ENCODE measurements around the gene SIRT2. TPM values are rescaled to one million over a fixed set of nuclear protein-coding genes. Genes with fewer than 3 reads are reported as not detected.

SIRT2 gene
- total RNA-seq, 5 donors from 2014 or later (not counting 1 experiment from before 2014, with no cell fraction given), result 50.7 to 67.6 (median 55.6) TPM

DNA sequence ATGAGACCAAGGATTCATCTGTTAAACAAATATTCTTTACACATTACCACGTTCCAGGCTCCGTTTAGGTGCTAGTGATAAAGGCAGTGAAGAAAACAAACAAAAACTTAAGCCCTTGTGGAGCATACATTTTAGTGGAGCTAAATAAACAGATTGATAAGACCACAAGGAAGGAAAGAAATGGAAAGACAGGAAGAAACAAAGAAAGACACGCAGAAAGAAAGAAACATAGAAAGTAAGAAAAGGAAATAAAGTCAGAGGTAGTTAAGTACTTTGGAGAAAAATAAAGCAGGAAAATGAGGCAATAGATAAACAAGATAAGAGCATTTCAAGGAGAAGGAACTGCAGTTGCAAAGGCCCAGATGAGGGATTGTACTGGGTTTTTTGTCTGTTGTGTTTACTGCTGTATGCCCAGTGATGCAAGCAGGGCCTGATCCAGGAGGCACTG is 1.3 kb upstream of the SIRT2 start:
- peak overlapping the region in 1 of 2 donors; percentile 58 for H3K27ac Mint-ChIP-seq
- WGBS (ENCODE audit: insufficient coverage), result 17% methylated on average over 1 of the region's 3 CpGs
- no peaks in the 10 kb centered on the region for H3K27me3 ChIP-seq (replicated peaks in 1 of 2; ENCODE audit: control insufficient read depth in 2 of 2, extremely low read depth in 1 of 2, insufficient read depth in 2 of 2, low read length in 1 of 2)
- DNase-seq (no peak), ATAC-seq (replicated peaks in 1 of 4) (no peak)
- H3K4me3 ChIP-seq (ENCODE audit: control insufficient read depth in 1 of 2, extremely low read depth in 1 of 2, low read length in 1 of 2), result peak overlapping the region; percentile 5 to 83
- H3K27ac ChIP-seq (ENCODE audit: low read length), result peak overlapping the region; percentile 92
- H3K4me1 Mint-ChIP-seq, result peaks cover 46 to 50% (median 49%) of the 10 kb centered on the region in 3 donors
- H3K4me3 Mint-ChIP-seq, result peak overlapping the region; percentile 86 to 100 (median 93)
- CTCF ChIA-PET, result interaction anchor here (0.6 to 1.9 kb wide), 6 partner anchors 14 to 312 kb away, joined by 3 to 23 read pairs (median 6); partner anchors contain the start of genes ECH1 (in 1 of the 2), MRPS12 (in 1 of the 2) and SARS2 (in 1 of the 2)
- POLR2A ChIA-PET, result interaction anchor here (0.6 to 2.5 kb wide), 5 partner anchors 11 to 188 kb away, joined by 4 to 11 read pairs (median 7); partner anchors contain the start of genes MRPS12 (in 1 of the 2) and SARS2 (in 1 of the 2)
- peaks cover 9 to 28% of the 10 kb centered on the region in 2 experiments for H3K4me1 ChIP-seq (ENCODE audit: control insufficient read depth in 1 of 2, extremely low read depth in 1 of 2, insufficient read depth in 2 of 2, low read length in 2 of 2)
- H3K9me3 Mint-ChIP-seq, result no peaks in the 10 kb centered on the region
- peaks cover 3 to 15% of the 10 kb centered on the region in 2 donors for H3K36me3 ChIP-seq (ENCODE audit: control insufficient read depth in 2 of 2, extremely low read depth in 1 of 2, insufficient read depth in 1 of 2, low read length in 1 of 2)
- H3K9me3 ChIP-seq, result no peaks in the 10 kb centered on the region
- H3K36me3 Mint-ChIP-seq, result peaks cover 14% of the 10 kb centered on the region
- H3K27me3 Mint-ChIP-seq, result no peaks in the 10 kb centered on the region

GRCh38 chr19:38900202-38900629 is 798 bp upstream of the SIRT2 start:
- DNase-seq (no peak), ATAC-seq (replicated peaks in 1 of 4) (no peak)
- H3K27ac Mint-ChIP-seq, result peak overlapping the region; percentile 91 to 94
- peaks cover 3 to 10% of the 10 kb centered on the region in 2 donors for H3K36me3 ChIP-seq (ENCODE audit: control insufficient read depth in 2 of 2, extremely low read depth in 1 of 2, insufficient read depth in 1 of 2, low read length in 1 of 2)
- H3K27me3 Mint-ChIP-seq, result no peaks in the 10 kb centered on the region
- H3K4me3 Mint-ChIP-seq, result peak overlapping the region; percentile 86 to 100 (median 93)
- CTCF ChIA-PET, result interaction anchor here (0.6 to 1.9 kb wide), 7 partner anchors 14 to 497 kb away, joined by 3 to 23 read pairs (median 7); partner anchors contain the start of genes ECH1 (in 1 of the 2), FAM98C (in 1 of the 2), MRPS12 (in 1 of the 2) and SARS2 (in 1 of the 2)
- peaks cover 49 to 50% (median 50%) of the 10 kb centered on the region in 3 donors for H3K4me1 Mint-ChIP-seq
- no peaks in the 10 kb centered on the region for H3K9me3 Mint-ChIP-seq
- H3K36me3 Mint-ChIP-seq, result peaks cover 11% of the 10 kb centered on the region
- 2% methylated on average over 6 of the region's 8 CpGs for WGBS (ENCODE audit: insufficient coverage)
- H3K27ac ChIP-seq (ENCODE audit: low read length), result peak overlapping the region; percentile 92
- no peaks in the 10 kb centered on the region for H3K9me3 ChIP-seq
- peaks cover 9 to 28% of the 10 kb centered on the region in 2 experiments for H3K4me1 ChIP-seq (ENCODE audit: control insufficient read depth in 1 of 2, extremely low read depth in 1 of 2, insufficient read depth in 2 of 2, low read length in 2 of 2)
- POLR2A ChIA-PET, result interaction anchor here (0.5 to 2.5 kb wide), 7 partner anchors 11 to 361 kb away, joined by 3 to 11 read pairs (median 7); partner anchors contain the start of genes MRPS12 (in 1 of the 2), RINL (in 1 of the 2) and SARS2 (in 1 of the 2)
- H3K4me3 ChIP-seq (ENCODE audit: control insufficient read depth in 1 of 2, extremely low read depth in 1 of 2, low read length in 1 of 2), result peak overlapping the region; percentile 74 to 83
- no peaks in the 10 kb centered on the region for H3K27me3 ChIP-seq (replicated peaks in 1 of 2; ENCODE audit: control insufficient read depth in 2 of 2, extremely low read depth in 1 of 2, insufficient read depth in 2 of 2, low read length in 1 of 2)

DNA sequence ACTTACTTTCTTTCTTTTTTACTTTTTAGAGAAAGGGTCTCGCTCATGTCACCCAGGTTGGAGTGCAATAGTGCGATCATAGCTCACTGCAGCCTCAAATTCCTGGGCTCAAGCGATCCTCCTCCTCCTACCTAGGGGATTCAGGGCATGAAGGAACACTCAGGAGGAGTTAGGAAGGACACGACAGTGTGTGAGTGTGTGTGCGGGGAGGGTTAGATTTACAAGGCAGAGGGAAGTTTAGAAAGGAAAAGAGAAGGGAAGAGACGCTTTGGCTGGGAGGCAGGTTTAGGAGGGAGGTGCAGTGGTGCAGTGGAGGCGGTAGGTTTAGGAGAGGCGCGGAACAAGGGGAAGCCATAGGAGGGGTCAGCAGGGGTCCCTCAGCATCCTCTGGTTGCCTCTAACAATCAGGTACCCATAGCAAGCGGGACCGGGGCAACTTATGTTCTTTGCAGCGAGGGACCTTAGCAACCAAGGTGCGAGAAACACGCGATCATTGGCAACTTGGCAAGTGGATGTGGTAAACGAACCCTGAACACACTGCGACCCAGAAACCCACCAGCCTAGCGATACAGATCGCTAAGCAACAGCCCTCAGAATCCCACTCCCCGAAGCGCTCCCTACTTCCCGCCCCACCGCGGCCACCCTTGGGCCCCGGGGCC is 501 bp downstream of the SIRT2 start:
- WGBS (ENCODE audit: insufficient coverage), result 2% methylated on average over 20 of the region's 25 CpGs
- POLR2A ChIA-PET, result interaction anchor here in 1 of 2 donors (0.7 kb wide), 1 partner anchor 25 kb away, joined by 3 read pairs; no protein-coding TSS in a partner anchor
- CTCF ChIA-PET, result no interaction called here

DNA sequence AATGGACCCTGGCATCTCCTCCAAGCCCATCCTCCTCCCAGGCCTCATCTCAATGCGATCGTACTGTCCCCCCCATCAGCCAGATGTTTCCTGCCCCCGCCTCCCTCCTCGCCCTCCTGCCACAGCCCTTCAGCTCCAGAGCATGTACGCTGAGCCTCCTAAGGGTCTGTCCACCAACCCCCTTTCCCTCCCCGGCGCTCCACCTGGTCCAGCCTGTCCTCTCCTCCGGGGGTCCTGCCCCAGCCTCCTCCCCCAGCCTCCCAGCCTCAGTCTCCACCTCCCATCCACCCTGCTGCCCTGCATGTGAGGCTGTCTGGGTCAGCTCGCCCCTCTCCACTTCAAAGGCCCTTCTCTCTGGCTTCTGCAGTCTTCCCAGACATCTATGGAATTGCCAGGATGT is 4.5 kb downstream of the SIRT2 start:
- Histone ChIP-seq H3K4me3 (ENCODE audit: control insufficient read depth in 1 of 2, extremely low read depth in 1 of 2, low read length in 1 of 2) (no peak overlapping the region), H3K36me3 (ENCODE audit: control insufficient read depth in 2 of 2, extremely low read depth in 1 of 2, insufficient read depth in 1 of 2, low read length in 1 of 2) (peaks cover 0 to 8% of the 10 kb centered on the region in 2 donors), H3K9me3 (no peaks in the 10 kb centered on the region), H3K27me3 (replicated peaks in 1 of 2; ENCODE audit: control insufficient read depth in 2 of 2, extremely low read depth in 1 of 2, insufficient read depth in 2 of 2, low read length in 1 of 2) (no peaks in the 10 kb centered on the region), H3K27ac (ENCODE audit: low read length) (no peak overlapping the region), H3K4me1 (ENCODE audit: control insufficient read depth in 1 of 2, extremely low read depth in 1 of 2, insufficient read depth in 2 of 2, low read length in 2 of 2) (peaks cover 3 to 19% of the 10 kb centered on the region in 2 experiments)
- no peak for DNase-seq
- ATAC-seq (replicated peaks in 1 of 4), result no peak
- no peaks in the 10 kb centered on the region for H3K27me3 Mint-ChIP-seq
- peaks cover 24 to 34% (median 24%) of the 10 kb centered on the region in 3 donors for H3K4me1 Mint-ChIP-seq
- CTCF ChIA-PET, result no interaction called here
- H3K36me3 Mint-ChIP-seq, result peaks cover 6% of the 10 kb centered on the region
- 74% methylated on average over 8 of the region's 9 CpGs for WGBS (ENCODE audit: insufficient coverage)
- no peak overlapping the region for H3K4me3 Mint-ChIP-seq
- no peaks in the 10 kb centered on the region for H3K9me3 Mint-ChIP-seq
- H3K27ac Mint-ChIP-seq, result no peak overlapping the region
- POLR2A ChIA-PET, result interaction anchor here in 1 of 2 donors (0.7 kb wide), 1 partner anchor 19 kb away, joined by 5 read pairs; no protein-coding TSS in a partner anchor

More for the DNA sequence above, 501 bp downstream of the SIRT2 start:
- Mint-ChIP-seq H3K4me3 (peak overlapping the region; percentile 86 to 100 (median 93)), H3K36me3 (peaks cover 7% of the 10 kb centered on the region), H3K27ac (peak overlapping the region; percentile 88 to 94), H3K4me1 (peaks cover 44 to 54% (median 46%) of the 10 kb centered on the region in 3 donors), H3K27me3 (no peaks in the 10 kb centered on the region), H3K9me3 (no peaks in the 10 kb centered on the region)
- DNase-seq (peak in 9 of 35 experiments; percentile 61 to 80 (median 69)), ATAC-seq (replicated peaks in 1 of 4) (peak in 1 of 4 experiments; percentile 0)
- H3K4me3 ChIP-seq (ENCODE audit: control insufficient read depth in 1 of 2, extremely low read depth in 1 of 2, low read length in 1 of 2), result peak overlapping the region; percentile 80 to 83
- H3K27me3 ChIP-seq (replicated peaks in 1 of 2; ENCODE audit: control insufficient read depth in 2 of 2, extremely low read depth in 1 of 2, insufficient read depth in 2 of 2, low read length in 1 of 2), result no peaks in the 10 kb centered on the region
- no peaks in the 10 kb centered on the region for H3K36me3 ChIP-seq (ENCODE audit: control insufficient read depth in 2 of 2, extremely low read depth in 1 of 2, insufficient read depth in 1 of 2, low read length in 1 of 2)
- no peaks in the 10 kb centered on the region for H3K9me3 ChIP-seq
- peaks cover 9 to 28% of the 10 kb centered on the region in 2 experiments for H3K4me1 ChIP-seq (ENCODE audit: control insufficient read depth in 1 of 2, extremely low read depth in 1 of 2, insufficient read depth in 2 of 2, low read length in 2 of 2)
- peak overlapping the region; percentile 92 for H3K27ac ChIP-seq (ENCODE audit: low read length)

DNA sequence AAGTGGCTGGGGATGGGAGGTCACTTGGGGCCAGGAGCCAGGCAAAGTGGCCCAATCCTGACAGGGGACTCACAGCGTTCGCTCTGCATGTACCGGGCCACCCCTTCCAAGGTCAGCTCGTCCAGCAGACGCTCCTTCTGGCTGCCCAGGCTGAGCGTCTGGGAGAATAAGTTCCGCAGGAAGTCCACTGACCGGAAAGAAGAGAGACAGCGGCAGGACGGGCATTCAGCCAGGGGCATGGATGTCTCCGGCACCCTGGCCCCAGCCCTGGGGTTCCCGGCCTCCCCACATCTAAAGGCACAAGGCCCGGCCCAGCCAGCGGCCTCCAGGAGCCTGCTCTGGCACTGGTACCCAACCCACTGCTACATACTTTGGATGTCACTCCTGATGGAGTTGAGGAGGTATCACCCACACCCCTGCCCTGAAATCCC is 6.1 kb downstream of the SIRT2 start:
- peaks cover 0 to 11% of the 10 kb centered on the region in 2 experiments for H3K4me1 ChIP-seq (ENCODE audit: control insufficient read depth in 1 of 2, extremely low read depth in 1 of 2, insufficient read depth in 2 of 2, low read length in 2 of 2)
- no peak for ATAC-seq (replicated peaks in 1 of 4)
- H3K36me3 ChIP-seq (ENCODE audit: control insufficient read depth in 2 of 2, extremely low read depth in 1 of 2, insufficient read depth in 1 of 2, low read length in 1 of 2), result peaks cover 13 to 23% of the 10 kb centered on the region in 2 donors
- Mint-ChIP-seq H3K36me3 (peaks cover 10% of the 10 kb centered on the region), H3K4me3 (no peak overlapping the region), H3K27ac (no peak overlapping the region), H3K27me3 (no peaks in the 10 kb centered on the region), H3K9me3 (no peaks in the 10 kb centered on the region), H3K4me1 (peaks cover 15 to 22% (median 15%) of the 10 kb centered on the region in 3 donors)
- POLR2A ChIA-PET, result no interaction called here
- CTCF ChIA-PET, result no interaction called here
- H3K4me3 ChIP-seq (ENCODE audit: control insufficient read depth in 1 of 2, extremely low read depth in 1 of 2, low read length in 1 of 2), result no peak overlapping the region
- H3K27me3 ChIP-seq (replicated peaks in 1 of 2; ENCODE audit: control insufficient read depth in 2 of 2, extremely low read depth in 1 of 2, insufficient read depth in 2 of 2, low read length in 1 of 2), result no peaks in the 10 kb centered on the region
- H3K9me3 ChIP-seq, result no peaks in the 10 kb centered on the region
- 96% methylated on average over 8 of the region's 14 CpGs for WGBS (ENCODE audit: insufficient coverage)
- DNase-seq, result no peak
- H3K27ac ChIP-seq (ENCODE audit: low read length), result no peak overlapping the region

DNA sequence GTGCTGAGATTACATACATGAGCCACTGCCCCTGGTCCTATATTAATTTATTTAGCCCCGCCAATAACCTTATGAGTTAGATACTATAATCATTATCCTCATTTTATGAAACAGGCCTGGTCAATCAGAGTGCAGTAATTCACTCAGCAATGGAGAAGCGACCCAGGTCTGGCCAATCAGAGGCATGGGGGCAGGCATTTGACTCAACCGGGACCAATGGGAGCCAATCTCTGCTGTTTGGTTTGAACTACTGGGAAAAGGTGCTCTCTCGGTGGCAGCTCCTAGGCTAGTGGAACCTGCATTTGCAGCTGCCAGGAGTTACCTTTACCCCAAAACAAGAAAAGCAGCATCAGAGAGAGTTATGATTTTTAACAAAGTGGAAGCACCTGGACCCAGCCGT is 6.6 kb downstream of the SIRT2 start:
- ATAC-seq (replicated peaks in 1 of 4), result no peak
- H3K27ac Mint-ChIP-seq, result no peak overlapping the region

More for the DNA sequence above, 6.6 kb downstream of the SIRT2 start:
- H3K4me3 ChIP-seq (ENCODE audit: control insufficient read depth in 1 of 2, extremely low read depth in 1 of 2, low read length in 1 of 2), result no peak overlapping the region
- H3K27me3 Mint-ChIP-seq, result no peaks in the 10 kb centered on the region
- CTCF ChIA-PET, result no interaction called here
- peaks cover 9 to 17% (median 13%) of the 10 kb centered on the region in 3 donors for H3K4me1 Mint-ChIP-seq
- no peak overlapping the region for H3K4me3 Mint-ChIP-seq
- H3K9me3 Mint-ChIP-seq, result no peaks in the 10 kb centered on the region
- H3K27ac ChIP-seq (ENCODE audit: low read length), result no peak overlapping the region
- H3K27me3 ChIP-seq (replicated peaks in 1 of 2; ENCODE audit: control insufficient read depth in 2 of 2, extremely low read depth in 1 of 2, insufficient read depth in 2 of 2, low read length in 1 of 2), result no peaks in the 10 kb centered on the region
- peaks cover 13 to 26% of the 10 kb centered on the region in 2 donors for H3K36me3 ChIP-seq (ENCODE audit: control insufficient read depth in 2 of 2, extremely low read depth in 1 of 2, insufficient read depth in 1 of 2, low read length in 1 of 2)
- no peaks in the 10 kb centered on the region for H3K9me3 ChIP-seq
- peaks cover 10% of the 10 kb centered on the region for H3K36me3 Mint-ChIP-seq
- H3K4me1 ChIP-seq (ENCODE audit: control insufficient read depth in 1 of 2, extremely low read depth in 1 of 2, insufficient read depth in 2 of 2, low read length in 2 of 2), result peaks cover 0 to 6% of the 10 kb centered on the region in 2 experiments
- WGBS (ENCODE audit: insufficient coverage), result 100% methylated on average over 2 of the region's 5 CpGs
- no peak for DNase-seq
- POLR2A ChIA-PET, result no interaction called here

Data from T-cell (primary cell).